Fibroblast of mammary gland (primary cell): ENCODE data around the gene PTPN6.
A peak's percentile ranks its signal among the peaks of the same experiment; 100 is the strongest.

ENCODE experiments used
- DNase-seq: peaks from one replicate; pipeline ENCODE4 v3.0.0-alpha.2; 2010; ENCODE audit warnings: low read depth
- H3K4me3 ChIP-seq: 2 replicates; pipeline ENCODE4 v1.5.1; 2011; ENCODE audit warnings: low read depth, mild to moderate bottlenecking, low read length, moderate library complexity; ENCODE audit not compliant: control insufficient read depth
- CTCF ChIP-seq: conservative IDR thresholded peaks from 2 replicates; pipeline ENCODE4 v1.5.1; 2011; ENCODE audit warnings: low read depth, low read length, inconsistent platforms; ENCODE audit not compliant: control insufficient read depth, insufficient read depth

Gene PTPN6

GRCh38 chr12:6929466-6930452 lies 21.4 kb upstream of the PTPN6 start:
- DNase-seq: no peak
- peak overlapping the region; percentile 88 for H3K4me3 ChIP-seq

GRCh38 chr12:6932766-6933165 lies 18.4 kb upstream of the PTPN6 start:
- no peak overlapping the region for H3K4me3 ChIP-seq
- DNase-seq: no peak
- TF ChIP-seq CTCF: no peak

More at GRCh38 chr12:6929466-6930452, 21.4 kb upstream of the PTPN6 start:
- TF ChIP-seq CTCF: no peak

- TF ChIP-seq CTCF: no peak
- DNase-seq: peak; percentile 58
- no peak overlapping the region for H3K4me3 ChIP-seq
These were observed 17.0 kb upstream of the PTPN6 start for GRCh38 chr12:6934110-6934509.

GRCh38 chr12:6935371-6936193 lies 15.6 kb upstream of the PTPN6 start:
- DNase-seq: peak; percentile 64
- no peak for TF ChIP-seq CTCF
- no peak overlapping the region for H3K4me3 ChIP-seq

- H3K4me3 ChIP-seq: no peak overlapping the region
- TF ChIP-seq CTCF: no peak
These were observed 14.9 kb upstream of the PTPN6 start for GRCh38 chr12:6936194-6936635.

GRCh38 chr12:6936636-6937480 lies 14.3 kb upstream of the PTPN6 start:
- no peak for TF ChIP-seq CTCF
- H3K4me3 ChIP-seq: peak overlapping the region; percentile 55
- no peak for DNase-seq

More at GRCh38 chr12:6936194-6936635, 14.9 kb upstream of the PTPN6 start:
- no peak for DNase-seq
